Progenitor cell of endocrine pancreas (in vitro differentiated cells): ENCODE results near the gene FUT8. TPM values are rescaled to one million over a fixed set of nuclear protein-coding genes. Genes with fewer than 3 reads are reported as not detected.

Experiments used
- DNase-seq: peaks from one replicate; pipeline ENCODE4 v3.0.0; 2021; ENCODE audit warnings: low spot score; ENCODE audit not compliant: unreplicated experiment
- H3K27ac Mint-ChIP-seq: 2 replicates; pipeline ENCODE4 v1.8.0; 2021; ENCODE audit warnings: mild to moderate bottlenecking, moderate library complexity, mixed read lengths
- H3K27me3 Mint-ChIP-seq: 2 replicates; pipeline ENCODE4 v1.8.0; 2021; ENCODE audit warnings: mixed read lengths
- H3K36me3 Mint-ChIP-seq: 2 replicates; pipeline ENCODE4 v1.8.0; 2022; ENCODE audit warnings: mixed read lengths; ENCODE audit not compliant: insufficient read depth
- H3K4me1 Mint-ChIP-seq: 2 replicates; pipeline ENCODE4 v1.8.0; 2021; ENCODE audit warnings: low read depth, mixed read lengths
- H3K4me3 Mint-ChIP-seq: 2 replicates; pipeline ENCODE4 v1.8.0; 2021; ENCODE audit warnings: low read depth, mild to moderate bottlenecking, moderate library complexity, mixed read lengths
- H3K9me3 Mint-ChIP-seq: 2 replicates; pipeline ENCODE4 v1.8.0; 2021; ENCODE audit warnings: low read depth, mixed read lengths
- CTCF ChIP-seq: fragments of 200-600 bp; sonication (generic); IDR thresholded peaks from one replicate; pipeline ENCODE4 v1.5.0; 2021; ENCODE audit warnings: antibody characterized with exemption, mild to moderate bottlenecking; ENCODE audit not compliant: unreplicated experiment
- total RNA-seq: library from RNA; stranded (reverse); gene quantifications from 2 replicates; pipeline ENCODE4 v1.2.1, GENCODE V29; 2021

FUT8 gene
- total RNA-seq, 1 donor from 2014 or later = 38.8 TPM

GRCh38 chr14:65509842-65510241, 97.3 kb downstream of the FUT8 start:
- Mint-ChIP-seq H3K27ac (no peak overlapping the region), H3K36me3 (peaks cover 23% of the 10 kb centered on the region), H3K9me3 (peaks cover 32% of the 10 kb centered on the region), H3K4me3 (no peak overlapping the region), H3K4me1 (peaks cover 31% of the 10 kb centered on the region), H3K27me3 (peaks cover 19% of the 10 kb centered on the region)
- no peak for TF ChIP-seq CTCF
- no peak for DNase-seq

GRCh38 chr14:65513671-65514070, 101.1 kb downstream of the FUT8 start:
- DNase-seq = no peak
- no peak for TF ChIP-seq CTCF
- peaks cover 21% of the 10 kb centered on the region for H3K4me1 Mint-ChIP-seq
- peaks cover 24% of the 10 kb centered on the region for H3K9me3 Mint-ChIP-seq
- peaks cover 24% of the 10 kb centered on the region for H3K27me3 Mint-ChIP-seq
- H3K36me3 Mint-ChIP-seq = peaks cover 20% of the 10 kb centered on the region
- peak overlapping the region; percentile 27 for H3K27ac Mint-ChIP-seq
- peak overlapping the region; percentile 1 for H3K4me3 Mint-ChIP-seq

GRCh38 chr14:65517635-65518542, 105.4 kb downstream of the FUT8 start:
- no peak for TF ChIP-seq CTCF

GRCh38 chr14:65528069-65528468, 115.5 kb downstream of the FUT8 start:
- no peaks in the 10 kb centered on the region for H3K27me3 Mint-ChIP-seq
- TF ChIP-seq CTCF = no peak
- peaks cover 32% of the 10 kb centered on the region for H3K9me3 Mint-ChIP-seq
- H3K36me3 Mint-ChIP-seq = peaks cover 8% of the 10 kb centered on the region
- DNase-seq = no peak
- no peaks in the 10 kb centered on the region for H3K4me1 Mint-ChIP-seq
- H3K27ac Mint-ChIP-seq = no peak overlapping the region
- H3K4me3 Mint-ChIP-seq = no peak overlapping the region

More at GRCh38 chr14:65517635-65518542, 105.4 kb downstream of the FUT8 start:
- Mint-ChIP-seq H3K36me3 (no peaks in the 10 kb centered on the region), H3K4me3 (no peak overlapping the region), H3K4me1 (peaks cover 16% of the 10 kb centered on the region), H3K27ac (no peak overlapping the region), H3K9me3 (no peaks in the 10 kb centered on the region), H3K27me3 (peaks cover 9% of the 10 kb centered on the region)
- DNase-seq = no peak

- H3K4me1 Mint-ChIP-seq = no peaks in the 10 kb centered on the region
- TF ChIP-seq CTCF = no peak
- H3K4me3 Mint-ChIP-seq = no peak overlapping the region
- no peak for DNase-seq
- H3K27ac Mint-ChIP-seq = no peak overlapping the region
- H3K27me3 Mint-ChIP-seq = no peaks in the 10 kb centered on the region
- H3K9me3 Mint-ChIP-seq = peaks cover 18% of the 10 kb centered on the region
- peaks cover 8% of the 10 kb centered on the region for H3K36me3 Mint-ChIP-seq
These were observed 118.6 kb downstream of the FUT8 start for GRCh38 chr14:65531148-65531547.
